Iris pigment epithelial cell (primary cell): ENCODE data around the gene DOCK1.
A peak's percentile ranks its signal among the peaks of the same experiment; 100 is the strongest.

Experiments used
- DNase-seq: peaks from one replicate; pipeline ENCODE4 v3.0.0-alpha.2; 2011; ENCODE audit warnings: low read depth

Gene DOCK1

DNA sequence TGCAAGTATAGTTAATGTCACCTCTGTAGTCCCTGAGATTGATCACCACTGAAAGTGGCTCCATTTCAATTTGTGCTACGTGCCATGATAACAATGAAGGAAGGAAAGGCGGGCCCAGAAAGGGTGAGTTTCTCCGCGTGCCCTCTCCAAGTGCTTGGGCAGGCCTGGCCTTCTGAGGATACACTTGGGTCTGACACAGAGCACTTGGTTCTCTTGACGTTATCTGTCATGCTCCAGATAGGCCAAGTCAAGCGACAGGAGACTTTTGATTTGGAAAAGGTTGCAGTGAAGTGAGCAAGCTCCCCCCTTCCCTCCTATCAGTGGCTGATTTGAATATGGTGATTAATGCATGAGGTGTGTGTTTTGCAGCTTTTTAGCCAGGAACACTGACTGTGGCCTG lies 452.0 kb downstream of the DOCK1 start:
- no peak for DNase-seq

DNA sequence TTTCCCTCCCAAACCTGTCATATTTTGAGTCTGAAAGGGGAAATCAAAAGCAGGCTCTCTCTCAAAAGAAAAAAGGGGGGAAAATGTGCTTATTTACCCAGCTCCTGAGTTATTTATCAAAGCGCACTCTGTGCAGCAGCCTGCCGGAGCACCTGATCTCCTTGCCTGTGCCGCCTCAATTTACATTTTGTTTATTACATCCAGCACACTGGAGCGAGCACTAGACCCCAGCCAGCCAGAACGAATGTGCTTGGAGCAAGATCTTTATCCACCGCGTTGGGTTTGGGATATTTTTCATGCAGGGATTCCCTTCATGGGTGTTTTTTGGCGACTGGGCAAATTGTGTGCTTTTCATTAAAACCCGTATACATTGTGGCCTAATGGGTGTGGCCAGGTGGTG lies 453.1 kb downstream of the DOCK1 start:
- no peak for DNase-seq

DNA sequence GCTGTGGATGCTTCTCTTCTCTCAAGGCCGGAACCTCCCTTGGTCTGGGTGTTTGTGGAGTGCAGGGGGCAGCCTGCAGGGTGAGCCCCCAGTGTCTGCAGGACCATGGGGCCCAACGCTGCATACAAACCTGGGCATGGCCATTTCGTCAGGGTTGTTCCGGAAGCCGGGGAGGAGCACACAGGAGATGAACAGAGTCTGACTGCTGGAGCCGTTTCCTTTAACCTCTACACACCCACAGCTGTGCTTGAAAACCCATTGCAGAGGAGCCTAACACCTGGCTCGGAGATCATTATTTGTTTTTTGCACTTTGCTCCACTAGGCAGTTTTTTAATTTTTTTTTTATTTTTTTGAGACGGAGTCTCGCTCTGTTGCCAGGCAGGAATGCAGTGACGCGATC lies 458.8 kb downstream of the DOCK1 start:
- DNase-seq = no peak

DNA sequence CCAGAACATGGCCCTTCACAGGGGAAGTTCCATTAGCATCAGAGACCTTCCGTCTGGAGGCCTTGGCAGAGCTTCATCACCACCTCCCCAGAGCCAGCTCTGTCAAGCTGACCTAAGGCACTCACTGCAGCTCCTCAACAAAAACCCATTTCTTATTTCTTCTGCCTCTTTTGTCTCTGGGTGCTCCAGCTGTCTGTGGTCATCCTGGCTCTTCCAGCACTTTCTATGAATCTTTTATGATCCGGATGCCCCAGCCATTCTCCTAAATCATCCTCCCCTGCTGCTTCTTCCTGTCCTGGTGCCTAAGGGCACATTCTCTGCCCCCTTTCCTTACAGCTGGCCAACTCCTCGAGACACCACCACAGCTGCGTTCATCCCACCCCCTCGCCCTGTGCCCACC lies 462.9 kb downstream of the DOCK1 start:
- no peak for DNase-seq

DNA sequence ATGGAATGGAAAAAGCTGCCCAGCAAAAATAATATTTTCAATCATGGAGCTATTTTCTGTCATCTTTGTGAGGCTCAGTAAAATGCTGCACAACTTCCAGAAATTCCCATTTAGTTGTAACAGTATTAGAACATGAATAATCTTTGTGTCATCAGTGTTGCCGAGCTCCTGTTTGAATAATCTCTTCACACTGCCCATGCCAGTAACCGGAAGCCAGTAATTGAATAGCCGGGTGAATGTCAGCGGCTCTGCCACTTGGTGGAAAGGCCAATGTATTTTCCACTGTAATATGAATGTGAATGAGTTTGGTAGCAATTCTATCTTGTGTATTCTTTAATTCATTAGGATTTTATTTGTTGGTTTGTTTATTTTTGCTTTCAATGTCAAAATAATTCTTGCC lies 463.7 kb downstream of the DOCK1 start:
- DNase-seq = no peak

DNA sequence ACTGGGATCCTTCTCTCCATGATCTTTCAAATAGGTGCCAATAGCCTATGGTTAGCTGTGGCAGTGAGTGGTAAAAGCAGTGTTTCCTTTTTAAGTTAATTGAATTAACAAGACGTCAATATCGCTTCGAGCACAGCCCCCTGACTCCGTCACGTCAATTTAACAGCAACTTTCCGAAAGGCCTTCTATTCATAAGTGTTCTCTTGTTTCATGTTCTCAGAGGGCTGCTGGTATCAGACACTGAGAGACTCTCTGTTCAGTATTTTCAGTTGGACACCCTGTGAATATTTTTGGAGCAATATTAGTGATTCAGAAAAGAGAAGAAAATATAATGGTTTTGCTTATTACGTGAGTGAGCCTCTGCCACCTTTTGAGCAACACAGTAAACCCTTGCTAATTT lies 465.4 kb downstream of the DOCK1 start:
- no peak for DNase-seq

DNA sequence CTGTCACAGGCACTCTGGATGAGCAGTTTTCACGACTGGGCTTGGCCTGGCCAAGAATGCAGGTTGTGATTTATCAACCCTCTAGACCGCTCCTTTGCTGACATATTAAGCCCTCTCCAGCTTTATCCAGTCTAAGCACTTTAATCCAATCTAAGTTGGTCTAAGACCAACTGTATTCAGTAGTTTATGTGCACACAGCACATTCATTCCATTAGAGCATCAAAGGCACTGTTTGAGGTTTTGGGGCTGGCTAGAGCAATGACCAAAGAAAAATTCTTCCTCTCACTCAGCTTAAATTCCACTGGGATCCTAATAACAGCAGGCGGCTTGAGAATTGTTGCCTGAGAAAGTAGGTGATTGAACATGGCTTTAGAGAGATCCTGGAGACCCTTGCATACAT lies 467.1 kb downstream of the DOCK1 start:
- DNase-seq = no peak

DNA sequence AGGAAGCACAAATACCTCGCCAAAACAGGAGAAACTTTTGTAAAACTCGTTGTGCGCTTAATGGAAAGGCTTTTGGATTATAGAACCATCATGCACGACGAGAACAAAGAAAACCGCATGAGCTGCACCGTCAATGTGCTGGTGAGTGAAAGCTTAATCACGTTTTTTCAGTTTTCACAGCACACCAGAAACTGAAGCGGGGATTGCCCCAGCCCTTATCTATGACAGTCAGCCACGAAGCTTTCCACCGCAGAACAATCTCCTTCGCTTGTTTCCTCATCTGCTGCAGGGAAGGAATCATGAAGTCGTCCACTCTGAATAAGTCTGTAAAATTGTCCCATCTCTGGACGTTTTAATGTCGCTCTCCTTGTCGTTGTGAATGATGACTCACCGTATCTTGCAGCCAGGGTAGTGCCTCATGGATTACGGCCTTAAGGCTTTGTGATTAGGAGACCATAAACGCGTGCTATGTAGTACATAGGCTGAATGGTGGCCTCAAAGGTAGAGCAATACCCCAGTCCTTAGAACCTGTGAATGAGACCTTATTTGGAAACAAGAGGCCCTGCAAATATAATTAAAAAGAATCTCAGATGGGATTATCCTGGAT lies 468.9 kb downstream of the DOCK1 start:
- DNase-seq = no peak

DNA sequence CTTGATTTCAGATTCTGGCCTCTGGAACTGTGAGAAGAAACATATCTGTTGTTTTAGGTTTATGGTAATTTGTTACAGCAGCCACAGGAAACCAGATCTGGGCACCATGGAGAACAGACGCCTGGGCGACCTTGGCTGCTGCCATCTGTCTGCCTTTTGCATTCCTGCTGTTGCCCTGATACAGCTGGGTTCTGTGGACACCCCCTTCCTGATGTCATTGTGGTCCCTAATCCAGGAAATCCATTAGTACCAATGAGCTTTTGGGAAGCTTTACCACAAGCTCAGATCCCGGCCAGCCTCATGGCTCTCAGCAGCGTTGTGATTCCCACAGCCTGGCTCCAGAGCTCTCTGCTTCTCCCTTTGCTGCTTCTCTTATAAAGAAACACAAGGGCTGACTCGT lies 469.7 kb downstream of the DOCK1 start:
- DNase-seq = peak; percentile 22

DNA sequence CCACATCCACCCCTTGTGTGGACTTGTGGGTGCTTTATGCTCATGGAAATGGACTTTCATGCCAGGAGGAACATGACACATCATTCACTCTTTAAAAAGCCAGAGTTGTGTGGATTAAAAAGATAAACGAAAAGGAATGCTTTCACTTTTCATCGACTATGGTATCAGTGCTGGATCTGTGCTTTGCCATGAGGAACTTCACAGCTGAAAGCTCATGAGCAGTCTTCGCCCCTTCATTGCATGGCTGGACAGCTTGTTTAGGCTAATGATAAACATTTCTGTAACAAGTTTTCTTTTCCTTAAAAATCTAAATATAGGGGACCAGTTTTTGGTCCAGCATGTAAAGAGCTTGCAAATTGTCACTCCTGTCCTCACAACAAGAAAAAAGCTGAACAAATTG lies 470.2 kb downstream of the DOCK1 start:
- DNase-seq = peak; percentile 39

DNA sequence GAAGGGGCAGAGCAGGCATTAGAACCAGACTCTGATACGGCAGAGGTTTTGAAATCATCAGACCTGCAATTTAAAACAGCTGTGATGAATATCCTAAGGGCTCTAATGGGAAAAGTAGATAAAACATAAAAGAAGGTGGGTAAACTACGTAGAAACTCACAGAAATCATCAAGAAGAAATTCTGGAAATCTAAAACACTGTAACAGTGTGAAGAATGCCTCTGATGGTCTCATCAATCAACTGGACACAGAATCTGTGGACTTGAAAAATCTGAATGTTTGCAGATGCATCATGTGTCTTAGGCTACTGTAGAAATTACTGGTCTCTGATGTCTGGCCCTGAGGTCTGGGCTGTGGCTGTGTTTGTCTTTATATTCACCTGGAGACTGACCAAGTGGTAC lies 470.8 kb downstream of the DOCK1 start:
- no peak for DNase-seq

DNA sequence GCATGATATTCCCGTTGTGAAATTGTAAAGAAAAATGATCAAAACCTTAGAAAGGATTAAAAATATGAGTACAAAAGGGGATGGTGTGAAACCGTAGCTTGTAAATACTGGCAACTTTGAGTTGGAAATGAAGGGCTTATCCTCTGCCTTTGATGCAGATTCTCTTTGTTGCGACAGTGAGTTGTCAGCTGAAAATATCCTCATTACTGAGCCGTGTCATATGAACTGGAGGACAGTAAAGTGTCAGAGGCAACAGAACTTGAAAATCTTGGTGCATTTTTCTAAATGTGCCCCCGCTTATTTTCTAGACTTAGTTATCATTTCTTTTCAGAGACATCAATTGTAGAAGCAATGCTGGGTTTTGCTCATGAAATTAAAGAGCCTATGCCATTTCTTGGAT lies 473.4 kb downstream of the DOCK1 start:
- DNase-seq = no peak

DNA sequence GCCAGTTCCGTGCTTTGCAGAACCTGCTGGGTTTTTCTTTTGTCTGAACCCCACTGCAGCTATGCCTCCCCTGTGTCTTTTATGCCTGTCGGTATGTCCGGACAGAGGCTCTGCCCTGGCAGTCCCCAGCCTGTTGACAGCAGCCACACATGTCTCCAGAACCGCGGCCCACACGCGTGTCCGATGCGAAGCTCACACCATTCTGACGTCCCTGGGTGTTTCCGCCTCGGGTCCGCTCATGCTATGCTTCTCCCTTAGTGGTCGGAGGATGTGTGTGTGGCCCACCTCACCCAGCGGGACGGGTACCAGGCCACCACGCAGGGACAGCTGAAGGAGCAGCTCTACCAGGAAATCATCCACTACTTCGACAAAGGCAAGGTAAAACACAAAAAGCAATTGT lies 479.3 kb downstream of the DOCK1 start:
- DNase-seq = no peak

DNA sequence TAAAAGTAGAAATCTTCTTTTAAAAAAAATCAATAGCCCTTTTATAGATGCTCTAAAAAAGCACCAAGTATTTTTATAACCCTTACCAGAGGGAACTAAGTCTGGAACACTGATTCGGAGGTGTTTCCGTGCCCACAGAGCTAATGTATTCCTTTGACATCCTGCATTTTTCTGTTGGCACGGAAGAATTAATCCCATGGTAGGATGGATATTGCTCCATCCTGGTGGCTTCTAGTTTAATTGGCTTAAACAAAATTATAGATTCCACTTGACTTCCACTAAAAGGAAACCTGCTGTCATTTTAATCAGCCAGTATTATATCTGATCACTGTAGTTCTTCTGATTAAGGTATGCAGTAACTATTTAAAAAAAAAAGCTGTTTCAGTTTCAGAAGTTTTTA lies 479.8 kb downstream of the DOCK1 start:
- no peak for DNase-seq

DNA sequence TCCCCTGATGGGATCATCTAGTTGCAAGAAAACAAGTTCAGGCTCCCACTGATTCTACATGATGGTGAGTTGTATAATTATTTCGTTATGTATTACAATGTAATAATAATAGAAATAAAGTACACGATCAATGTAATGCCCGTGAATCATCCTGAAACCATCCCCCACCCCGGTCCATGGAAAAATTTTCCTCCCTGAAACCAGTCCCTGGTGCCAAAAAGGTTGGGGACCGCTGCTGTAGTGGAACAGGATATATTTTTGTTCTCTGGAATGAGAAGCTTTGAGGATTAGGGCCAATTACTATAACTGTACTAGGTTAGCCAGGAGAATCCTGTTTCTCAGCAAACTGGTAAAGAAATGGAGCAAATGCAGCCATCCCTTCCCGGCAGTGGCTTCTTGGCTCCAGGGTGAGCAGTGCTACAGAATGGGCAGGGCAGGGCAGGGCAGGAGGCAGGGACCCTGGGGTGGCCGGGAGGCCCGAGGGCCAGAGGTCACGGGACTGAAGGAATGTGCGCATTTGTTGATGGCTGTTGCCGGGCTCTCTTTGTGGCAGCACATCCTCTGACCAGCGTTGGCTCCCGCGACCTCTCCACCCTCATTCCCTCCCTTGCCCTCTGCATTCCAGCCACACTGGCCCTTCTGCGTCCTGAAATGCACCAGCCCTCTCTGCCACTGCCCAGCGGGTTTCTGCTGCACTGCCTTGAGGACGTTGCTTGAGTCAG lies 481.5 kb downstream of the DOCK1 start:
- no peak for DNase-seq

DNA sequence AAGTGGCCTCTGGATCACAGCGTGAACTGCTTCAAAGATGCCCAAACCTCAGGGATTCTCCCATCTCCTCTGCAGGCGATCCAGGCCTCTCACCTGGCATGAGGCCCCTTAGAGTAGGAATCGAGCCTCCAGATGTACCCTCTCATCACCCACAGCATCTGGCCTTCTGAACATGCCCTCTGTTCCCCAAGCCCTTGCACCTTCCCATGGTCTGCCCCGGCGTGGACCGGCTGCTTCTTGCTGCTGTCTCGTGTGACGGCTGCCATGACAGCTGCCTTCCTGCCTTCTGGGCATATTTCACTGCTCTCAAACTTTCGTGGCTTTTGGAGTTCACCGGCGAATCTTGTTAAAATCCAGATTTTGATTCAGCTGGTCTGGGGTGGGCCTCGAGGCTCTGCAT lies 486.6 kb downstream of the DOCK1 start:
- no peak for DNase-seq

DNA sequence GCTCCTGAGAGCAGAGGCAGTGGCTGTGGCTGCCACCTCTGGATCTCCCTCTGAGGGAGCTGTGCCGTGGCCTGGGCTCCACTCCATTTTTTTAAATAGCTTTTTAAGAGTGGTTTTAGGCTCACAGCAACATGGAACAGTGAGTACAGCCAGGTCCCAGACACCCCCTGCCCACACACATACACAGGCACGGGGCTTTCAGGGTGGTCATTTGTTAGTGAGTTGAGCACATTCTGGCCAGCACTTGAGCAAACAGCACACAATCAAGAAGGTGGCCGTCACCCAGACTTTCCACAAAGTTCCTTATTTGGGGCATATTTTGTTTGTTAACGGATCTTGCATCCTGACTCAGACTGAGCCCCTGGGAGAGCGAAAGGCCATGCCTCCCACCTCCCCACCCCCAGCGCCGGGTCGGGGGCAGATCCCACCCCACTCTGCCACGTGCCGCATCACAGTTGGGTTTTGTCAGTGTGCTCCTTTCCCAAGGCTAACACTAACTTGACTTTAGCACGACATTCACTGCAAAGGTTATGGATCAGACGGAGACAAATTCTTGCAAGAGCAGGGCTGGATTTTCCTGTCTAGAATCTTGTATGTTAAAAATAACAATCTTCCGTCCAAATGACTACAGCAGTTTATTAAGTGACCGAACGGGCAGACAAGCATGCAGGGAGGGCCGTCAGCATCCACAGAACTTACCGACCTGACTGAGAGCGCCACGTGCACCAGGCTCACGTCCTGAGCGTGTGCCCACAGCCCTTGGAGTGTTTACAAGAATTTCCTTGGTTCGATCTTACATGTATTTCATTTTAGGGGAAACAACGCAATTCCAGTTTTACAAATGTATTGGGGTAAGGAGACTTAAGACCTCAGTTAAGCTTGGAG lies 487.4 kb downstream of the DOCK1 start:
- no peak for DNase-seq

DNA sequence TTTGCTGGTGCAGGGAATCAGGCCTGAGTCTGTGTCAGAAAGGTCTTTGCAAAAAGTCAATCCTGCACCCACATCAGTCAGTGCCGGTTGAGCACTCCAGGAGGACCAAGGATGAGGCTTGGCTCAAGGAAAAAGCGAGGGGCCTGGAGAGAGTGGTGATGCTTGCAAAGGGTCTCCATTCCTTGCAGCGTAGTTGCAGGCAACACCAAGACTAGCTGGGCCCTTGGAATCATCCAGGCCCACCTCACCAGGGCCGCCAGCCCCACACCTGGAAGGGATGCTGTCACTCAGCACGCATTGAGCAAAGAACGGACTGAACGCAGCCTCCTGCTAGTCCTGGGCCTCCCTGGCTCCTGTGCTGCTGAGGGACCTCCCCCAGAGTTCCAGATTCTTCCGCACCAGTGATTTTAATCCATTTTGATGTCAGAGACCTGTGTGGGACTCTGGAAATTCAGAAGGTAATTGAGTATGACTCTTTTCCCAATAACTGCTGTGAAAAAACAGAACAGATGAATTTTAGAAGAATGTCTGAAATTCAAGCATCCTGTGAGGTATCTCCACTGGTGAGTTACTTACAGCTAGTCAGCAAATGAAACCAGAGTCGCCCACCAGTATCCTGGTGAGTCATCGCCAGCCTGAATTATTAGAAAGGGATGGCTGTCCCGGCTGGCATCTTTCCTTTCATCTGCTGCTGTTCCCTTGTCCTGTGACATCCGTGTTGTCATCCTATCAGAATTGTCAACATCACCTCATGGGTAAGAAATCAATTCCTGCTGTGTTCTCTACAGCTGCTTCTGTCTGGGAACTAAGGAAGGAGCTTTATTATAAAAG lies 493.1 kb downstream of the DOCK1 start:
- DNase-seq = peak; percentile 65

DNA sequence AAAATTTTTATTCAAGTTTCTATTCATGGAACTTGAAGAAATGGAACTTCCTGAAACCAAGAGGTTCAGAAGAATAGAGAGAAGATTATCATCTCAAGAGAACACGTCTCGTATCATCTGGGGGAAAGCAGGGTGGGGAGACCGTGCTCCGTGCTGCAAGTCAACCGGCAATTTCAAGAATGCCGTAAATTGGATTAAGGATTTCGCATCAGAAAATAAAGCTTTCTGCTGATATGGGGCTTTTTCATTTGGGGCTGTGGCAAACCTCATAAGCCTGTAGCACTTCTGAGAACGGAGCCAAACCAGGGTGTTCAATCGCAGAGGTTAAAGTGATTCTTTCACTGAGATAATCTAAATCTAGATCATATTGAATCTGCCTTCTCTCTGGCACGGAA lies 493.7 kb downstream of the DOCK1 start:
- DNase-seq = no peak

DNA sequence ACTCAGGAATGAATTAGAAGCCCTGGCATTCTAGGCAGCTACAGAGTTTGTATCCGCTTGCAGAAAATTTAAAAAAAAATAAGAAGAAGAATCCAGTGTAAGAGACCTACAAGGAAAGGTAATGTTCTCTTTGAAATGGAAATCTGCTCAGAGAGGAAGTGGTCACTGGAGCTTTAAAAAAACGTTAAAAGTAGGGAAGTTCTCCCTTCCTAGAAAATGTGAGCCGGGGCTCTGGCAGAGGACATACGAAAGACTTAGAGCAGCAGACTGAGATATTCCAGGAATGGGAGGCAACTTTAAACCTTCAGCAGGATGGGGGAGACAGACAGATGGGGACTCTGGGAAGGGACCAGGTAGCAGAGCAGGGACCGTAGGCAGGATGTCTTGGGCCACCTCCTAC lies 494.4 kb downstream of the DOCK1 start:
- DNase-seq = no peak

DNA sequence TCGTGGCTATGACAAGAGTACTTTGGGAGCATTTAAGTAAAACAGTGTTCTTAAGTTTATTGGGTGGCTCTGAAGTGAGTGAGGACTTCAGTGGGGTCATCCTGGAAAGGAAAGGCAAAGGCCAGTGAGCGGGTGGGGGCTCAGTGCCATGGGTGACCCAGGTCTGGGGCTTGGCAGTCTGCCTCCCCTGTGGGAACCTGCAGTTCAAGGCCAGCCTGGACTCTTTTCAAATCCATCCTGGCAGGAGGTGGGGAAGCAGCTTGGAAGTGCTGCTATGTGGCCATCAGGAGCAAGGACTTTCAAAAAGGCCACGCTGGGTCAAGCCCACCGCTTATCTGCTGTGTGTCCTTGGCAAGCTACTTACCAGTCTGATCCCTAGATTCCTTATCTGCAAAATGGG lies 495.0 kb downstream of the DOCK1 start:
- DNase-seq = no peak
